Stomach smooth muscle (tissue), 2 donors: ENCODE data around the gene FBXL19.

Experiments
- H3K27ac ChIP-seq: one replicate; pipeline ENCODE4 v1.7.0; 2013; ENCODE audit warnings: mild to moderate bottlenecking, low read length, inconsistent platforms
- H3K27me3 ChIP-seq, 2 donors: one replicate each; pipeline ENCODE4 v1.7.0; 2013; ENCODE audit warnings: low read length in 2 of 2; ENCODE audit not compliant: insufficient read depth in 2 of 2, control insufficient read depth in 1 of 2
- H3K36me3 ChIP-seq, 2 donors: one replicate each; pipeline ENCODE4 v1.7.0; 2013; ENCODE audit warnings: low read length in 2 of 2; ENCODE audit not compliant: control insufficient read depth in 2 of 2, insufficient read depth in 2 of 2
- H3K4me1 ChIP-seq: one replicate; pipeline ENCODE4 v1.7.0; 2013; ENCODE audit warnings: low read length; ENCODE audit not compliant: control insufficient read depth, insufficient read depth
- H3K4me3 ChIP-seq, 2 donors: one replicate each; pipeline ENCODE4 v1.7.0; 2013; ENCODE audit warnings: low read length in 2 of 2
- H3K9ac ChIP-seq, 2 donors: one replicate each; pipeline ENCODE4 v1.7.0; 2013; ENCODE audit warnings: low read length in 2 of 2, mild to moderate bottlenecking in 1 of 2
- H3K9me3 ChIP-seq, 2 donors: one replicate each; pipeline ENCODE4 v1.7.0; 2013; ENCODE audit warnings: low read length in 2 of 2; ENCODE audit not compliant: control insufficient read depth in 2 of 2
- donor health status: healthy.
- donor health status: Pancreatic carcinoma.

Gene FBXL19

GRCh38 chr16:30956601-30957455 lies 33.5 kb downstream of the FBXL19 start:
- Histone ChIP-seq H3K36me3 (peaks cover 18 to 25% of the 10 kb centered on the region in 2 donors), H3K4me3 (peak overlapping the region; percentile 91 to 98), H3K9me3 (no peaks in the 10 kb centered on the region), H3K9ac (peak overlapping the region; percentile 98 to 99), H3K27ac (peak overlapping the region; percentile 97), H3K27me3 (no peaks in the 10 kb centered on the region), H3K4me1 (peaks cover 28% of the 10 kb centered on the region)

GRCh38 chr16:30957456-30958174 lies 34.2 kb downstream of the FBXL19 start, which contains the start of gene SETD1A:
Gene SETD1A, plus strand, starts transcription at chr16:30957754. Its CDS starts 978 bp downstream, at chr16:30958732.
- Histone ChIP-seq H3K9ac (peak within 1 kb of the TSS; percentile 98 to 99), H3K36me3 (peaks cover 23 to 29% of the 10 kb centered on the region in 2 donors), H3K4me3 (peak within 1 kb of the TSS; percentile 91 to 98), H3K27me3 (no peaks in the 10 kb centered on the region), H3K27ac (peak within 1 kb of the TSS; percentile 97), H3K4me1 (peaks cover 28% of the 10 kb centered on the region), H3K9me3 (no peaks in the 10 kb centered on the region)

GRCh38 chr16:30958175-30959079 lies 35.1 kb downstream of the FBXL19 start:
- no peaks in the 10 kb centered on the region for H3K9me3 ChIP-seq
- no peaks in the 10 kb centered on the region for H3K27me3 ChIP-seq
- H3K4me3 ChIP-seq, result peak overlapping the region; percentile 57 to 91
- peak overlapping the region; percentile 18 for H3K27ac ChIP-seq
- H3K9ac ChIP-seq, result peak overlapping the region; percentile 71 to 76
- peaks cover 28 to 35% of the 10 kb centered on the region in 2 donors for H3K36me3 ChIP-seq
- peaks cover 25% of the 10 kb centered on the region for H3K4me1 ChIP-seq

- H3K4me3 ChIP-seq, result no peak overlapping the region
- no peak overlapping the region for H3K9ac ChIP-seq
- no peaks in the 10 kb centered on the region for H3K9me3 ChIP-seq
- peaks cover 18% of the 10 kb centered on the region for H3K4me1 ChIP-seq
- H3K36me3 ChIP-seq, result peaks cover 45 to 53% of the 10 kb centered on the region in 2 donors
- no peaks in the 10 kb centered on the region for H3K27me3 ChIP-seq
- no peak overlapping the region for H3K27ac ChIP-seq
Measured at GRCh38 chr16:30961384-30961783, 38.0 kb downstream of the FBXL19 start.

GRCh38 chr16:30963925-30964511 lies 40.6 kb downstream of the FBXL19 start:
- Histone ChIP-seq H3K4me1 (peaks cover 4% of the 10 kb centered on the region), H3K4me3 (no peak overlapping the region), H3K9ac (no peak overlapping the region), H3K27me3 (no peaks in the 10 kb centered on the region), H3K27ac (no peak overlapping the region), H3K36me3 (peaks cover 61 to 65% of the 10 kb centered on the region in 2 donors), H3K9me3 (no peaks in the 10 kb centered on the region)

GRCh38 chr16:30964574-30965226 lies 41.3 kb downstream of the FBXL19 start:
- H3K27me3 ChIP-seq, result no peaks in the 10 kb centered on the region
- peaks cover 66 to 69% of the 10 kb centered on the region in 2 donors for H3K36me3 ChIP-seq
- no peaks in the 10 kb centered on the region for H3K4me1 ChIP-seq
- no peaks in the 10 kb centered on the region for H3K9me3 ChIP-seq
- no peak overlapping the region for H3K27ac ChIP-seq
- H3K9ac ChIP-seq, result no peak overlapping the region
- H3K4me3 ChIP-seq, result no peak overlapping the region

- no peaks in the 10 kb centered on the region for H3K27me3 ChIP-seq
- H3K4me3 ChIP-seq, result no peak overlapping the region
- no peaks in the 10 kb centered on the region for H3K4me1 ChIP-seq
- H3K27ac ChIP-seq, result no peak overlapping the region
- no peaks in the 10 kb centered on the region for H3K9me3 ChIP-seq
- no peak overlapping the region for H3K9ac ChIP-seq
- peaks cover 60 to 63% of the 10 kb centered on the region in 2 donors for H3K36me3 ChIP-seq
Measured at GRCh38 chr16:30965436-30965835, 42.1 kb downstream of the FBXL19 start.

- H3K27me3 ChIP-seq, result no peaks in the 10 kb centered on the region
- no peaks in the 10 kb centered on the region for H3K4me1 ChIP-seq
- no peak overlapping the region for H3K9ac ChIP-seq
- no peak overlapping the region for H3K4me3 ChIP-seq
- H3K36me3 ChIP-seq, result peaks cover 64 to 65% of the 10 kb centered on the region in 2 donors
- H3K27ac ChIP-seq, result no peak overlapping the region
- H3K9me3 ChIP-seq, result no peaks in the 10 kb centered on the region
Measured at GRCh38 chr16:30966033-30966619, 42.8 kb downstream of the FBXL19 start.

GRCh38 chr16:30967795-30968194 lies 44.4 kb downstream of the FBXL19 start:
- H3K4me1 ChIP-seq, result no peaks in the 10 kb centered on the region
- no peaks in the 10 kb centered on the region for H3K9me3 ChIP-seq
- H3K27me3 ChIP-seq, result no peaks in the 10 kb centered on the region
- no peak overlapping the region for H3K27ac ChIP-seq
- H3K9ac ChIP-seq, result no peak overlapping the region
- H3K36me3 ChIP-seq, result peaks cover 60 to 64% of the 10 kb centered on the region in 2 donors
- H3K4me3 ChIP-seq, result no peak overlapping the region
